HEK293 (cell line): ENCODE results near the gene DMKN.

Experiments
- AEBP2 ChIP-seq: fragments of 450-650 bp; formaldehyde crosslinking; IDR thresholded peaks from 2 replicates; pipeline ENCODE4 v1.5.1; 2016; ENCODE audit warnings: missing biosample characterization, missing genetic modification characterization, borderline replicate concordance
- EGR2 ChIP-seq: fragments of 450-650 bp; formaldehyde crosslinking; IDR thresholded peaks from 2 replicates; pipeline ENCODE4 v1.5.1; 2016; ENCODE audit warnings: low read depth, missing biosample characterization, missing genetic modification characterization
- GLIS1 ChIP-seq: fragments of 450-650 bp; formaldehyde crosslinking; IDR thresholded peaks from 2 replicates; pipeline ENCODE4 v1.5.1; 2016; ENCODE audit warnings: missing biosample characterization, missing genetic modification characterization
- KLF7 ChIP-seq: fragments of 450-650 bp; formaldehyde crosslinking; IDR thresholded peaks from 2 replicates; pipeline ENCODE4 v1.5.1; 2016; ENCODE audit warnings: missing biosample characterization, missing genetic modification characterization, borderline replicate concordance
- KLF8 ChIP-seq: fragments of 450-650 bp; formaldehyde crosslinking; IDR thresholded peaks from 2 replicates; pipeline ENCODE4 v1.5.1; 2016; ENCODE audit warnings: missing biosample characterization, missing genetic modification characterization
- PBX3 ChIP-seq: sonication (generic); formaldehyde crosslinking; IDR thresholded peaks from 2 replicates; pipeline ENCODE4 v1.8.1; 2022; ENCODE audit warnings: mild to moderate bottlenecking, moderate library complexity, missing genetic modification reagents
- SCRT2 ChIP-seq: fragments of 450-650 bp; formaldehyde crosslinking; IDR thresholded peaks from 2 replicates; pipeline ENCODE4 v1.5.1; 2016; ENCODE audit warnings: missing biosample characterization, missing genetic modification characterization
- SP2 ChIP-seq: fragments of 450-650 bp; formaldehyde crosslinking; IDR thresholded peaks from 2 replicates; pipeline ENCODE4 v1.5.1; 2016; ENCODE audit warnings: missing biosample characterization, missing genetic modification characterization
- YY1 ChIP-seq: fragments of 450-650 bp; formaldehyde crosslinking; IDR thresholded peaks from 2 replicates; pipeline ENCODE4 v1.5.1; 2018; ENCODE audit warnings: missing biosample characterization, missing genetic modification characterization
- ZBTB17 ChIP-seq: fragments of 450-650 bp; formaldehyde crosslinking; IDR thresholded peaks from 2 replicates; pipeline ENCODE4 v1.5.1; 2016; ENCODE audit warnings: missing biosample characterization, missing genetic modification characterization
- ZBTB48 ChIP-seq: fragments of 450-650 bp; formaldehyde crosslinking; IDR thresholded peaks from 2 replicates; pipeline ENCODE4 v1.5.1; 2016; ENCODE audit warnings: missing biosample characterization, missing genetic modification characterization
- ZEB2 ChIP-seq: fragments of 450-650 bp; formaldehyde crosslinking; IDR thresholded peaks from 2 replicates; pipeline ENCODE4 v1.5.1; 2016; ENCODE audit warnings: missing biosample characterization, missing genetic modification characterization
- ZFP3 ChIP-seq: fragments of 450-650 bp; formaldehyde crosslinking; IDR thresholded peaks from 2 replicates; pipeline ENCODE4 v1.5.1; 2016; ENCODE audit warnings: low read depth, missing biosample characterization, missing genetic modification characterization
- ZFP69B ChIP-seq: fragments of 450-650 bp; formaldehyde crosslinking; IDR thresholded peaks from 2 replicates; pipeline ENCODE4 v1.5.1; 2016; ENCODE audit warnings: missing biosample characterization, missing genetic modification characterization
- ZNF132 ChIP-seq: fragments of 450-650 bp; formaldehyde crosslinking; IDR thresholded peaks from 2 replicates; pipeline ENCODE4 v1.5.1; 2017; ENCODE audit warnings: missing biosample characterization, missing genetic modification characterization, borderline replicate concordance
- ZNF174 ChIP-seq: fragments of 450-650 bp; formaldehyde crosslinking; IDR thresholded peaks from 2 replicates; pipeline ENCODE4 v1.5.0; 2017; ENCODE audit warnings: missing biosample characterization, mild to moderate bottlenecking, missing genetic modification characterization
- ZNF202 ChIP-seq: fragments of 450-650 bp; formaldehyde crosslinking; IDR thresholded peaks from 2 replicates; pipeline ENCODE4 v1.5.1; 2016; ENCODE audit warnings: missing biosample characterization, missing genetic modification characterization, borderline replicate concordance
- ZNF239 ChIP-seq: fragments of 450-650 bp; formaldehyde crosslinking; IDR thresholded peaks from 2 replicates; pipeline ENCODE4 v1.5.1; 2016; ENCODE audit warnings: missing biosample characterization, missing genetic modification characterization
- ZNF335 ChIP-seq: fragments of 450-650 bp; formaldehyde crosslinking; conservative IDR thresholded peaks from 2 replicates; pipeline ENCODE4 v1.5.1; 2016; ENCODE audit warnings: missing biosample characterization, missing genetic modification characterization
- ZNF394 ChIP-seq: fragments of 450-650 bp; formaldehyde crosslinking; IDR thresholded peaks from 2 replicates; pipeline ENCODE4 v1.5.1; 2016; ENCODE audit warnings: missing biosample characterization, missing genetic modification characterization, mild to moderate bottlenecking, moderate library complexity, borderline replicate concordance
- ZNF510 ChIP-seq: fragments of 450-650 bp; formaldehyde crosslinking; IDR thresholded peaks from 2 replicates; pipeline ENCODE4 v1.5.1; 2018; ENCODE audit warnings: mild to moderate bottlenecking, missing genetic modification characterization, missing biosample characterization; ENCODE audit not compliant: insufficient replicate concordance
- ZNF530 ChIP-seq: fragments of 450-650 bp; formaldehyde crosslinking; IDR thresholded peaks from 2 replicates; pipeline ENCODE4 v1.5.1; 2016; ENCODE audit warnings: low read depth, missing biosample characterization, missing genetic modification characterization
- ZNF624 ChIP-seq: fragments of 450-650 bp; formaldehyde crosslinking; IDR thresholded peaks from 2 replicates; pipeline ENCODE4 v1.5.1; 2017; ENCODE audit warnings: missing biosample characterization, missing genetic modification characterization
- ZNF747 ChIP-seq: fragments of 450-650 bp; formaldehyde crosslinking; IDR thresholded peaks from 2 replicates; pipeline ENCODE4 v1.5.1; 2016; ENCODE audit warnings: missing biosample characterization, missing genetic modification characterization
- ZNF76 ChIP-seq: fragments of 450-650 bp; formaldehyde crosslinking; IDR thresholded peaks from 2 replicates; pipeline ENCODE4; 2016; ENCODE audit warnings: low read depth, missing biosample characterization, missing genetic modification characterization, borderline replicate concordance
- ZNF777 ChIP-seq: fragments of 450-650 bp; formaldehyde crosslinking; IDR thresholded peaks from 2 replicates; pipeline ENCODE4 v1.5.1; 2017; ENCODE audit warnings: missing biosample characterization, missing genetic modification characterization, borderline replicate concordance
- ZNF785 ChIP-seq: fragments of 450-650 bp; formaldehyde crosslinking; IDR thresholded peaks from 2 replicates; pipeline ENCODE4 v1.5.1; 2016; ENCODE audit warnings: missing biosample characterization, missing genetic modification characterization
- ZNF843 ChIP-seq: fragments of 450-650 bp; formaldehyde crosslinking; IDR thresholded peaks from 2 replicates; pipeline ENCODE4 v1.5.1; 2016; ENCODE audit warnings: missing biosample characterization, missing genetic modification characterization
- ZSCAN23 ChIP-seq: fragments of 450-650 bp; formaldehyde crosslinking; IDR thresholded peaks from 2 replicates; pipeline ENCODE4 v1.5.1; 2016; ENCODE audit warnings: missing biosample characterization, missing genetic modification characterization
- ZXDB ChIP-seq: fragments of 450-650 bp; formaldehyde crosslinking; IDR thresholded peaks from 2 replicates; pipeline ENCODE4 v1.5.1; 2016; ENCODE audit warnings: missing biosample characterization, missing genetic modification characterization
- TF ChIP-seq, protein P1 (sequence below): fragments of 450-650 bp; formaldehyde crosslinking; IDR thresholded peaks from 2 replicates; pipeline ENCODE4 v1.5.1; 2016; ENCODE audit warnings: missing biosample characterization, missing genetic modification characterization
- TF ChIP-seq, protein P2 (sequence below): fragments of 450-650 bp; formaldehyde crosslinking; IDR thresholded peaks from 2 replicates; pipeline ENCODE4; 2016; ENCODE audit warnings: missing biosample characterization, missing genetic modification characterization
- TF ChIP-seq, protein P3 (sequence below): fragments of 450-650 bp; formaldehyde crosslinking; IDR thresholded peaks from 2 replicates; pipeline ENCODE4 v1.5.1; 2016; ENCODE audit warnings: missing biosample characterization, missing genetic modification characterization

DMKN gene

GRCh38 chr19:35557539-35558399 is 44.3 kb upstream of the DMKN start (continued):
- TF ChIP-seq ZSCAN23 (tag by site-specific recombination) (peak; percentile 94), SCRT2 (tag by site-specific recombination) (peak; percentile 92), ZXDB (tag by site-specific recombination) (peak; percentile 67; the same call in 1 of the 2 replicates), ZBTB48 (tag by site-specific recombination) (0 out of 2 replicates have a peak, but pooled peaks have one; percentile 11), PBX3 (no peak), ZEB2 (tag by site-specific recombination) (0 out of 2 replicates have a peak, but pooled peaks have one; percentile 44), AEBP2 (tag by site-specific recombination) (no peak), ZNF843 (tag by site-specific recombination) (peak; percentile 17), ZFP69B (tag by site-specific recombination) (0 out of 2 replicates have a peak, but pooled peaks have one; percentile 70), ZNF202 (no peak), ZNF530 (tag by site-specific recombination) (no peak), GLIS1 (tag by site-specific recombination) (peak; percentile 36; the same call in 1 of the 2 replicates), KLF8 (peak; percentile 100), SP2 (tag by site-specific recombination) (peak; percentile 97), ZNF335 (tag by site-specific recombination) (peak; percentile 94), ZNF239 (no peak), ZBTB17 (peak; percentile 68), YY1 (tag by site-specific recombination) (no peak), ZNF76 (tag by site-specific recombination) (peak; percentile 10; the same call in 1 of the 2 replicates), ZNF777 (tag by site-specific recombination) (peak; percentile 55; the same call in 1 of the 2 replicates), KLF7 (tag by site-specific recombination) (peak; percentile 78; the same call in 1 of the 2 replicates), ZNF785 (no peak), ZNF132 (tag by site-specific recombination) (no peak), ZFP3 (tag by site-specific recombination) (no peak), ZNF394 (tag by site-specific recombination) (peak; percentile 77; the same call in 1 of the 2 replicates), ZNF174 (tag by site-specific recombination) (no peak), ZNF747 (no peak), EGR2 (tag by site-specific recombination) (peak; percentile 92), ZNF624 (tag by site-specific recombination) (no peak), ZNF510 (no peak)
- TF ChIP-seq, protein P1, sequence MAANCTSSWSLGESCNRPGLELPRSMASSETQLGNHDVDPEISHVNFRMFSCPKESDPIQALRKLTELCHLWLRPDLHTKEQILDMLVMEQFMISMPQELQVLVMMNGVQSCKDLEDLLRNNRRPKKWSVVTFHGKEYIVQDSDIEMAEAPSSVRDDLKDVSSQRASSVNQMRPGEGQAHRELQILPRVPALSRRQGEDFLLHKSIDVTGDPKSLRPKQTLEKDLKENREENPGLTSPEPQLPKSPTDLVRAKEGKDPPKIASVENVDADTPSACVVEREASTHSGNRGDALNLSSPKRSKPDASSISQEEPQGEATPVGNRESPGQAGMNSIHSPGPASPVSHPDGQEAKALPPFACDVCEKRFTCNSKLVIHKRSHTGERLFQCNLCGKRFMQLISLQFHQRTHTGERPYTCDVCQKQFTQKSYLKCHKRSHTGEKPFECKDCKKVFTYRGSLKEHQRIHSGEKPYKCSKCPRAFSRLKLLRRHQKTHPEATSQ (tag by site-specific recombination) = 0 out of 2 replicates have a peak, but pooled peaks have one; percentile 36
- TF ChIP-seq, protein P2, sequence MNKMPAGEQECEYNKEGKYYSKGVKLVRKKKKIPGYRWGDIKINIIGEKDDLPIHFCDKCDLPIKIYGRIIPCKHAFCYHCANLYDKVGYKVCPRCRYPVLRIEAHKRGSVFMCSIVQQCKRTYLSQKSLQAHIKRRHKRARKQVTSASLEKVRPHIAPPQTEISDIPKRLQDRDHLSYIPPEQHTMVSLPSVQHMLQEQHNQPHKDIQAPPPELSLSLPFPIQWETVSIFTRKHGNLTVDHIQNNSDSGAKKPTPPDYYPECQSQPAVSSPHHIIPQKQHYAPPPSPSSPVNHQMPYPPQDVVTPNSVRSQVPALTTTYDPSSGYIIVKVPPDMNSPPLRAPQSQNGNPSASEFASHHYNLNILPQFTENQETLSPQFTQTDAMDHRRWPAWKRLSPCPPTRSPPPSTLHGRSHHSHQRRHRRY (tag by site-specific recombination) = no peak
- TF ChIP-seq, protein P3, sequence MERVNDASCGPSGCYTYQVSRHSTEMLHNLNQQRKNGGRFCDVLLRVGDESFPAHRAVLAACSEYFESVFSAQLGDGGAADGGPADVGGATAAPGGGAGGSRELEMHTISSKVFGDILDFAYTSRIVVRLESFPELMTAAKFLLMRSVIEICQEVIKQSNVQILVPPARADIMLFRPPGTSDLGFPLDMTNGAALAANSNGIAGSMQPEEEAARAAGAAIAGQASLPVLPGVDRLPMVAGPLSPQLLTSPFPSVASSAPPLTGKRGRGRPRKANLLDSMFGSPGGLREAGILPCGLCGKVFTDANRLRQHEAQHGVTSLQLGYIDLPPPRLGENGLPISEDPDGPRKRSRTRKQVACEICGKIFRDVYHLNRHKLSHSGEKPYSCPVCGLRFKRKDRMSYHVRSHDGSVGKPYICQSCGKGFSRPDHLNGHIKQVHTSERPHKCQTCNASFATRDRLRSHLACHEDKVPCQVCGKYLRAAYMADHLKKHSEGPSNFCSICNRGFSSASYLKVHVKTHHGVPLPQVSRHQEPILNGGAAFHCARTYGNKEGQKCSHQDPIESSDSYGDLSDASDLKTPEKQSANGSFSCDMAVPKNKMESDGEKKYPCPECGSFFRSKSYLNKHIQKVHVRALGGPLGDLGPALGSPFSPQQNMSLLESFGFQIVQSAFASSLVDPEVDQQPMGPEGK (tag by site-specific recombination) = peak; percentile 98
